ENCODE data around the gene FSTL4. TPM values are rescaled to one million over a fixed set of nuclear protein-coding genes. Genes with fewer than 3 reads are reported as not detected.

Gene FSTL4
- total RNA-seq, 1 experiment from 2014 or later: not detected

DNA sequence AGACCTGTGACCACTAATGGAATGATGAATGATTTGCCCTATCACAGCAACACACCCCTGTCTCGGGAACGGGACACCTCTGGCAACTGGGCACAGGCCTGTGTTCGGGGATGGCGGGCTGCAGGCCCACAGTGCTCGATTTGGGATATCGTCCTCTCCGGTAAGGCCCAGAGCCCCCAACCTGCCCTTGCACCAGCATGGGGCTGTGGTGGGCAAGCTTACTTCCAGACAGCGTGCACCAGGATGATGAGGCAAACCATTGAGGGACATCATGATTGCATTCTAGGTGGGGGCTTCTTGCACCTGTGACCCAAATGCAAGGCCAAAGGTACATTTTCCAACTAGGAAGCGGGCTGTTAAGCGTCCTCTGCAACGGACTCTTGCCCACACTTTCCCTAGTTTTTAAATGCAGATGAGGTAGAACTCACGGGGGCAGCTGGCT, 275.4 kb downstream of the FSTL4 start:
- no peak for DNase-seq (ENCODE audit: low read depth)
- in situ Hi-C loops (cut with HindIII; ENCODE audit: low pct_unique_long_range_greater_than_20kb, low sequenced_read_pairs): no loop called here

DNA sequence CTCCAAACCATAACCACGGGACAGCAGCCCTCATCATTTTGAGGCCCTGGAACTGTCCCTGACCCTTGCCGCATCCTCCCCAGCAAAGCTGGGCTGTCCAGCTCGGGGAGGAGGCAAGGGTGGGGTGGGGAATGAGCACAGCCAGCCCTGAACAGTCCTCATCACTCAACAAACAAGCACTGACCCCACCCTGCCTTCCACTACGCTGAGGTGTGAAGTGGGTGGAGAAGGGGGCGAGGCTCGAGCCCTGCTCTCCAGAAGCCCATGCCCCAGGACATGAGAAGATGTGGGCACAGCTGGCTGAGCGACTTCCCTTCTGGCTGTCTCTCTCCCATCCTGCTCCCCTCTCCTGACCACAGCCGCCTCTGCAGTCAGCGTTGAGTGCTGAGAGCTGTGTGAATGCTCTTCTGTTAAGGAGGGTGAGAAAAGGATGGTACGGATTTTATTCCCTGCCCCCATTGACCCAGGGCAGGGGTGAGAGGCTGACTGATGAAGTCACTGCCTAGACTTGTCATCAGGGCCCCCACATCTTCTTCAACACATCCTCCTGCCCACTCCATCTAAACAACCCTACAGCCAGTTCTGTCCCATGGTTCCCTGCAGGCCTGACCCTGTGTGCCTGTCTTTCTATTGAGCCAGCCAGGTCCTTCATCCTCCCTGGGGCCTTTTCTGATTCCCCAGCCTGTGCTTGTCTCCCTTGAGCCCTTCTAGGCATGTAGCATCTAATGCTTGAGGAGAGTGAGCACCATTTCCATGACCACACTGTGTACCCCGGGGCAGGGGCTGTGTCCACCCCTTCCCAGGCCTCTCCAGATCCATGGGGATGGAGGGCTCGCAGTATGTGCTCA, 276.0 kb downstream of the FSTL4 start:
- in situ Hi-C loops (cut with HindIII; ENCODE audit: low pct_unique_long_range_greater_than_20kb, low sequenced_read_pairs): no loop called here
- no peak for DNase-seq (ENCODE audit: low read depth)

DNA sequence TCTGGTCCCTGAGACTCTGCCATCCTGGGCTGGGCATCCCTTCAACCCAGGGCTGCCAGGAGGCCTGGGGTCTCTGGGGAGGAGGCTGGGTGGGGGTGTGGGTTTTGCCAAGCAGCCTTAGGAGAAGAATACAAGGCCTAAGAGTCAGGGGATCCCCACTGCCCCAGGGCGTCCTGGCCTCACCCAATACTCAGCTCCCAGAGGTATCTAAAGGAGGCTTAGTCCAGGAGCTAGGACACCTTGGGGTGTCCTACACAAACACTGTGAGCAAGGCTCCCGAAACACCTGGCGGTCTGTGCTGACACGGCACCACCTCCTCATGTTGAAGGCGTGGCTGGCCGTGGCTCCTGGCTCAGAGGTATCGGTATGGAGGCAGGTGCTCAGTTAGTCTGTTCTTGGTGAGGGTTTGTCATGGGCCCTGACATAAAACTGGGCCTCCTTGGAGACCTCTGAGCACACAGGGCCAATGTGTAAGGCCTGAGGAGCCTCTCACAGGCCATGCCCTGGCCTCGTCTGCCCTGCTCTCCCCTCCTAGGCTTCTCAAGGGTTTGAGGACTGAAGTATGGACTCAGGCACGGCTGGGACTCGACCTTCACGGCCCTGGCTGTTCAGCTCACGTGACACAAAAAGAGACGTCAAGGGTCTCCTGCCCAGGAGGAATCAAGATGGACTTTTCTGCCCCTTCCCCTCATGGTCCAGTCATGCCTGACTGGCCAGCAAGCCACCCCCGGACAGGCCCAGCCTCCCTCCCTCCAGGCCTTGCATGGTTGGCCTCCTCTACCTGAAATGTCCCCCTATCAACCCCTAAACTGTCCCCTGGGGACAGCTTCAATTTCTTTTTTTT, 277.3 kb downstream of the FSTL4 start:
- no peak for DNase-seq (ENCODE audit: low read depth)
- in situ Hi-C loops (cut with HindIII; ENCODE audit: low pct_unique_long_range_greater_than_20kb, low sequenced_read_pairs): no loop called here

DNA sequence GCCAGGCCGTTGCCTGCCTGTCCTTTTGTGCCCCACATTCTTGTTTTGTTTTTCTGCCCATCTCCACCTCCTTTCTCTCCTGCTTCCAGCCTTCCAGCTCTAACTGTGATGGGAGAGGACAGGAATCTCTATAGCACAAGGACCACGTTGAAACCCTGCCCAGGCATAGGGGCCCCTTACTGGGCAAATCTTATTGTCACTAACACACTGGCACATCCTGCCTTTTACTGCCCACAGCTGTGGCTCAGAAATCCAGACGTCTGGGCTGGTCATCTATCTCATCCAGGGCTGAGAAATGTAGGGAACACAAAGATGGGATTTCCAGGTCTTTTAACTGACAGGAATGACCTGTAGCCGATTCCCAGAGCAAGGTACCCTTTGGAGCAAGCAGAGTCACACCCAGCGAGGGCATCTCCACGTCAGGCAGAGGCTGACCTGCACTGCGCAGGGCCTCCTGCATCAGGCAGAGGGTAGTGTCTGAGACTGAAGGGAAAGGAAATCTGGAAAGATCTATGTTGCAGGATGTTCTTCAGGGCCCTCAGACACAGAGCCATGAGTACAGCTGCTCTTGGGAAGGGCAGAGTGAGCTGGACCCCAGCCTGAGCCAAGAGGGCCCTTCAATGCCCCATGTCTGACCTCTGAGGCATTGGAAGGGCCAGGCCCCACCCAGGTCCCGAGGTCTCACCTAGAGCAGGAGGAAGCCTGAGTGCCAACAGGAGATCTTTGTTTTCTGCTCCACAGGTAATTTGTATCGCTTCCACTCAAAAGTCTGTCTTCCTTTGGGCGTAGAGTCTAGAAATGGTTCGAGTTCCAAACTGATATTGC, 278.8 kb downstream of the FSTL4 start:
- in situ Hi-C loops (cut with HindIII; ENCODE audit: low pct_unique_long_range_greater_than_20kb, low sequenced_read_pairs): no loop called here
- no peak for DNase-seq (ENCODE audit: low read depth)

DNA sequence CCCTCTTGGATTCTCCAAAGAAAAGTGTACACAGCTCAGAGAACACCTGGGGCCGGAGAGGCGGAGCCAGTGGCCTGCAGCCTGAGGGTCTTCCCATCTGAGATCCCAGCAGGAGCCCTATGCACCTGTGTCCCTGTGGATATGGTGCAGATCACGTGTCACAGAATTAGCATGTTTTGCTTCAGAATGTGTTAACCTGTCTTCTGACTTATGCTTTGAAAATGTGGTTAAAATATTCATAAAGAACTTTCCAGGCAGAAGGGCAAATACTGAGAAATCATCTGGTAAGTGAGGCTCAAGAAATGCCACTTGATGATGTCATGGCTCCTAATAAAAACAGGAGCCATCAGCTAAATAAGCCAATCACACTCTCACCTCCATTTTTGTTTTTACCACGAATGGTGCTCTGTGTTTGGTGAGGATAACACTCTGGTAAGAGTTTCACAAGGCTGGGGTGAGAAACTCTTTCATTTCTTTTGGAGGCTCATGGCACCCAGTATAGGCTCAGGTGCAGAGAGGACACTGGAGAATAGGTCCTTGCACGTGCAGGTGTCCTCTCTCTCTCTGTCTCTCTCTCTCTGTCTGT, 279.8 kb downstream of the FSTL4 start:
- DNase-seq (ENCODE audit: low read depth): no peak
- in situ Hi-C loops (cut with HindIII; ENCODE audit: low pct_unique_long_range_greater_than_20kb, low sequenced_read_pairs): no loop called here

DNA sequence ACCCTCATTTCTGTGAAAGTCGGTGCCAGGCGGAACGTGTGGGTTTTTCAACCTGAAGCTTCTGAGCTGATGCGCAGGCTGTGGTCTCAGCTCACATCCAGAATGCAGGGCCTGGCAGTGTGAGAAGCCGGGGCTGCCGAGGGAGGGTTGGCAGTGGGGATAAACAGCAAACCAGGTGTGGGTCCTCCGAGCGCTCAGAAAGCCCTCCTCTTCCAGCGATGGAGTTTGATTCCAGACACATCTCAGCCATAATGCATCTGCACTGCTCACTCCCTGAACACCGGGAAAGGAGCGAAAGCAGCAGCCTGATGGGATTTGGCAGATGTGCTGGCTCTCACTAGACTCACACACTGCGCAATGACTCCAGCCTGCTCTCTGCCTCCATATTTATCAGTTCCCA, 280.4 kb downstream of the FSTL4 start:
- in situ Hi-C loops (cut with HindIII; ENCODE audit: low pct_unique_long_range_greater_than_20kb, low sequenced_read_pairs): no loop called here
- no peak for DNase-seq (ENCODE audit: low read depth)

DNA sequence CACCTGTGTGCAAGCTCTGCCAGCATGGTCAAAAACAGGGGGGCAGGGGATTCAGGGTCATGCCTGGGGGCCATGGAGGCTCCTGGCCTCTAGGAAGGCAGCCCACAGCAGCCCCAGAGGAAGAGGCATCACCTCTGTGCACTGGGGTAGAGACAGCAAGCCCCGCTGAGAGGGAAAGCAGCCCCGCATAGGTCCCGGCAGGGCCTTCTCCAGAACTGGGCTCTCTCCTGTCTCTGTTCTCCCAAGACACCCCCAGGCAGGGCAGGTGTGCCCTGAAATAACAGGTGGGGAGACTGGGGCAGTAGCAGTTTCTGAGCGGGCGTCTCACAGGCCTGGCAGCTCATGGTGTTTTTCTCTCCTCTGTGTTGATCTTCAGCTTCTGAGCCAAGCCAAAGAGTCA, 281.4 kb downstream of the FSTL4 start:
- no peak for DNase-seq (ENCODE audit: low read depth)
- in situ Hi-C loops (cut with HindIII; ENCODE audit: low pct_unique_long_range_greater_than_20kb, low sequenced_read_pairs): no loop called here

DNA sequence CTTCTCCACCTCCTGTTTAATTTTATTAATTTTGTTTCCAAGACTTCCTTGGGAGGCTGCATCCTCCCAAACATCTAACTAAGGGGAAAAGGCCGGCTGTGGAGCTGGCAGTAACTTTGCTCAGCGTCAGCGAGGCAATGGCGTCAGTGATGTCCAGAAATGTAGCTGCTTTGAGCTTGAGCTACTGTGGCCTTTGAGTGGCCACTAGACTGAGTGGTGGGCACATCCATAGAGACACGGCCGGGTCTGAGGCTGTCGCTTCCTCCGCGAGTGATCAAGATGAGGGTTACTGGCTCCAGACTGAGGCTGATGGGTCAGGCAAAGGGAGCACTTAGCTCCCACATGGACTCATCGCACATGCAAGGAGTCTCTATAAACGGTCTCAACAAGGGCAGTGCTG, 283.5 kb downstream of the FSTL4 start:
- no peak for DNase-seq (ENCODE audit: low read depth)
- in situ Hi-C loops (cut with HindIII; ENCODE audit: low pct_unique_long_range_greater_than_20kb, low sequenced_read_pairs): no loop called here

DNA sequence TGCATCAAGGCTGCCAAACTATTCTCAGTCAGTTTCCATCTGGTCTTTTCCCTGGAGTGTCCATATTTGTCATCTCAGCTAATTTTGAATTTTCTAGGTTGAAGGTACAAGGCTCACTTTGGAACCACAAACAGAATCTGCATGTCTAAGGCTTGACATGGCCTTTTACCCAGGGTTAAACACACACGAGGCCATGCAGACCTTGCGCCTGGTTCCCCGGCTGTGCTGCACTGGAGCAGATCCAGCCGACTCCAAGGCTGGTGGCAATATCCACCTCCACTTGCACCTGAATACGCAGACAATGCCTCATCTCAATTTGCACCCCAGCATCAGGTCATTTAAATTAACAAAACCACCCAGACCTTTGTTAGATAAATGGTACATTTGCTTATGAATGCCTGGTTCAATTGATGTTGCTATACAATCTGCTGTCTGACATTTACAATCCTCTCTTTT, 284.4 kb downstream of the FSTL4 start:
- in situ Hi-C loops (cut with HindIII; ENCODE audit: low pct_unique_long_range_greater_than_20kb, low sequenced_read_pairs): no loop called here
- DNase-seq (ENCODE audit: low read depth): no peak

DNA sequence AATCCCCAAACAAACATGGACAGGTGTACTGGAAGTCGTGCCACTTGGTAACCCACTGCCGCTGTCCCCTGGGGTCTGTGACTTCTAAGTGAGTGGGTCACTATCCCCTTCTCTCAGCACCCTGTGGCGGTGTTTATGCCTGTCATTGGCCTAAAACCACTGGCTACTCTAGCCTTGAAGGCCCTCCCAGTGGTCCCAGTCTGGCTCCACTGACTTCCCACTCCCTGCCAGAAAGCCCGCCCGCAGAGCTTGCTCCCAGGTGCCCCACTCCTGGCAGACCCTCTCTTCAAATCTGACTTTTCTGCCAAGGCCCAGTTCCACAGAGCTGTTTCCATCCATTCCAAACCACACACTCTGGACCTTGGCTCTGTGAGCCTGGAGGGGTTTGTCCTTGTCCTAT, 286.0 kb downstream of the FSTL4 start:
- DNase-seq (ENCODE audit: low read depth): no peak
- in situ Hi-C loops (cut with HindIII; ENCODE audit: low pct_unique_long_range_greater_than_20kb, low sequenced_read_pairs): no loop called here

DNA sequence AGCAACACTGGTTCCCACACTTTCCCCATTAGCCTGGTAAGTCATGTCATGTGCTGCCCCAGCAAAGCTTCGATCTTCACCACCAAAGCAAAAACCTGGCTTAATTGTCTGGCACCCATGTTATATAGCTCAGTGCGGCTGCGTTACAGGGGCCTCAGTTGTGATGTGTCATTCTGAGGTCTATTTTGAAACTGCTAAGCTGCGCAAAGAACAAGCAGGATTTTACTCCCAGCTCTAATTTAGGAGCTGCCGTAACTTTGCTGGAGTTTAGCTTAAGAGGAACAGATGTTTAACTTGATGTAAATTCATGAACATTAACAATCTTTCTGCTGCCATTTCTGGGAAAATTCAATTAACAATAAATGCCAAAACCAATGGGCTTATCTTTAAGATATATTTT, 286.5 kb downstream of the FSTL4 start:
- in situ Hi-C loops (cut with HindIII; ENCODE audit: low pct_unique_long_range_greater_than_20kb, low sequenced_read_pairs): no loop called here
- no peak for DNase-seq (ENCODE audit: low read depth)

DNA sequence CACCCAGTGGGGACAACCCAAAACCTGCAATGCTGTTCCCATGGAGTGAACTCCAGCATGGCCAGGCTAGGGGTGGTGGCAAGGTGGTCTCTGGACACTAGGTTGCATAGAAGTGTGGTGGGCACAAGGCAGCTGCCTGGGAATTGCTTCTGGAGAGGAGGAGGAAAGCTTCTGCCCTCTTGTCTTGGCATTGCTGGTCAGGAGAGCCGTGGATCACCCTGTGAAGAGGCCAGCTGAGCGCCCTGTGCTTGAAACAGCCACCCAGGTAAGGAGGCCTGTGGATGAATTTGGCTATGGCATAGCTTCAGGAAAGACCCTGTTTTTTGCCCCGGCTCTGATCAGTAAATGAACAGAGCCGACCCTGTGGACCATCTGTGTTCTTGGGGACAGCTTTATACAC, 287.4 kb downstream of the FSTL4 start:
- in situ Hi-C loops (cut with HindIII; ENCODE audit: low pct_unique_long_range_greater_than_20kb, low sequenced_read_pairs): no loop called here
- no peak for DNase-seq (ENCODE audit: low read depth)

DNA sequence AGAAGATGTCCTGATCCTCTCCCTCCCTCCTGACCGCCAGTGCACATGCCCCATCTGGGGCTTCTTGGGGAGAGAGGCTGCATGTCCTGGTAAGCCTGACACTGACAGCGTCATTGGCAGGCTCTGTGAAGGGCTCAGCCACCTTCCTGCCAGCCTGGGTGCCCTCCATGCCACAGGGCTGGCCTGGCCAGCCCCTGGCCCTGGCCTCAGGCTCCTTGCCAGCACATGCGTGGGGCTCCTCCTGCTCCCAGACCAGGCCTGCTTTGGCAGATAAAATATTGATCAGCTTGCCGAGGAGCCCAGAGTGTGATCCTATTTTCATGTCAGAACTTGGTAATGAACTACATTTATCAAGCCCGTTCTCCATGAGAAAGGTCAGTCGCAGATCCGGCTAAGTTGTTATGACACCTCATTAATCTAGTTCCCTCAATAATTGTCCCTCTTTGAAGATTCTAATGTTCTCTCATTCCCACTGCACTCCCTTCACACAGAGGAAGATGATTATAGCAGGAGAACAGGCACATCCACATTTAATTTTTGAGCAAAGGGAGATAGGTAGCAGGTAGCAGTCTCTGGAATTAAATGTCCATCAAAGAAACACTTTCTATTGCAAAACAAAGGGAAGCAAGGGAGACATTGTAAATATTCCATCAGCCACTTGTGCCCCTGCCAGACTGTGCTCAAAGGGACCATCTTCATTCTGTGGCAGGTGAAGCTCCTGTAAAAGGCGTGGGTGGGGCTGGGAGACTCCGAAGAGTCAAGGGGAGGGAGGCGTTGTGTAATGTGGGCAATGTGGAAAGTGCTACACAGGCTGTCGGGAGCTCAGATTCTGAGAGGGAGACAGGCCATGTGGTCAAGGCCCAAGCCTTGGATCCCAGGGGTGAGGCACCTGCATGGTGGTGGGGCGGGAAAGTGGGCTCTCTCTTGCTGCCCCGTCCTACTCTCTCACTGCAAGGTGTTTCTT, 288.6 kb downstream of the FSTL4 start:
- in situ Hi-C loops (cut with HindIII; ENCODE audit: low pct_unique_long_range_greater_than_20kb, low sequenced_read_pairs): no loop called here
- no peak for DNase-seq (ENCODE audit: low read depth)

DNA sequence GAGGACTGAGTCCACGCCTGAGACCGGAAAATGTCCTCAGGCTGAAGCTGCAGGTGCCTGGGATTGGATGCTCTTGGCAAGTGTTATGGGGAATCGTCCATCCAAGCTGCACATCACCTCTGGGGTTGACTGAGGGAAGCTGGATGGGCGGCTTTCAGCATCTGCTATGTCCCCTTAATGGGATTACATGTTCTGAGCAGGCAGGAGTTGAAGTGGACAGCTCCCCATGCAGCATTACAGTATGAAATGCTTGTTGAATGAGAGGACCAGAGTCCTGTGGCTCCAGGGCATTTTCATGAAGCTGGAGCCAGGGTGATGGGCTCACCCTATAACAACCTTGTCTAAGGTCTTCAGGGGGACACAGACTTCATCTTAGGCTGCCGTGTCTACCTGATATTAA, 289.6 kb downstream of the FSTL4 start:
- in situ Hi-C loops (cut with HindIII; ENCODE audit: low pct_unique_long_range_greater_than_20kb, low sequenced_read_pairs): no loop called here

DNA sequence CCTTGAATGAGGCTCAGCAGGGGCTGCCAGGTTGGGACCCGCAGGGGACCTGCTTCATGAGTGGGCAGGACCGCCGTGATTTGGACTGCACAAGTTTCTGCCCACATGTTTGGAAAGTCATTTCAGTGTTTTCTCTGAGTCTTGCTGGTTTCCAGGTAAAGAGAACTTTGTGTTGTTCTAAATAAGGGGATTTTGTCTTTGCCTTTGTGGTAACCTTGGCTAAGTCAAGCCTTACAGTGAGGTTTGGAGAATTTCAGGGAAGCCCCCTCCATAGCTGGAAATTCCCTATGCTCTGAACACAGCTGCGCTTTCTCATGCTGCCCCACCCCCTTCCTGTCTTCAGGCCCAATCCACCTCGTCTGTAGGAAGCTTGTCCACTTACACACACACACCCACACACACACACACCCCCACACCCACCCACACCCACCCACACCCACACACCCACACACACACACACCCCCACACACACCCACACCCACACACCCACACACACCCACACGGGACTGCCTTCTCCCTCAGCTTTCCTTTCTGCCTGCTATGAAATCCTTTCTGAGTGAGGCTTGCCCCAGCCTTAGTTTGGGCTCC, 290.4 kb downstream of the FSTL4 start:
- DNase-seq (ENCODE audit: low read depth): no peak
- in situ Hi-C loops (cut with HindIII; ENCODE audit: low pct_unique_long_range_greater_than_20kb, low sequenced_read_pairs): no loop called here

More for the DNA sequence above, 289.6 kb downstream of the FSTL4 start:
- no peak for DNase-seq (ENCODE audit: low read depth)

DNA sequence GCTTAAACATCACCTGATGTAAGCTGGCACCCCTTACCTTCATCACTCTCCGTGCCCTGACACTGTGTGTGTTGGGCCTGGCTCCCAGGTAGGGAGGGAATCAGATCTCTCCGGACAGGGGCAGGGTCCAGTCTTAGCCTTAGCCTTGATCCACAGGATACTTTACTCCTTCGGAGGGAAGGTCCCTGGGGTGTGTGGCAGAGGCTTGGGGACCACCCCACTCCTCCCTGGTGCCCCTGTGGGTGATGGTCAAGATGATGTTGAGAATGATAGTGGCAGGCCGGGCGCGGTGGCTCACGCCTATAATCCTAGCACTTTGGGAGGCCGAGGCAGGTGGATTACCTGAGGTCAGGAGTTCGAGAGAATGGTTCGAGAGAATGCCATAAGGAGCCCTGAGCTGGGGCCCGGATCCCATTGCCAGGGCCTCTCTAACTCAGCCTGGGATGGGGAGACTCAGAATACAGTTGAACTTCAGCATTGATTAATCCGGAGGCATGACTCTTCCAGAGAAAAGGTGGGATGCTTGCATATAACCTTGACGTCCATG, 291.0 kb downstream of the FSTL4 start:
- DNase-seq (ENCODE audit: low read depth): no peak
- in situ Hi-C loops (cut with HindIII; ENCODE audit: low pct_unique_long_range_greater_than_20kb, low sequenced_read_pairs): no loop called here

All from Caki2 (cell line).